ENCODE data around the gene EPB41L5. TPM values are rescaled to one million over a fixed set of nuclear protein-coding genes. Genes with fewer than 3 reads are reported as not detected.
A peak's percentile ranks its signal among the peaks of the same experiment; 100 is the strongest.

Gene EPB41L5
- total and polyA plus RNA-seq, 10 of the 15 experiments (the other 5 are each of a cell fraction or from before 2014, with no cell fraction given): 2.1 to 20.4 (median 8.2) TPM

DNA sequence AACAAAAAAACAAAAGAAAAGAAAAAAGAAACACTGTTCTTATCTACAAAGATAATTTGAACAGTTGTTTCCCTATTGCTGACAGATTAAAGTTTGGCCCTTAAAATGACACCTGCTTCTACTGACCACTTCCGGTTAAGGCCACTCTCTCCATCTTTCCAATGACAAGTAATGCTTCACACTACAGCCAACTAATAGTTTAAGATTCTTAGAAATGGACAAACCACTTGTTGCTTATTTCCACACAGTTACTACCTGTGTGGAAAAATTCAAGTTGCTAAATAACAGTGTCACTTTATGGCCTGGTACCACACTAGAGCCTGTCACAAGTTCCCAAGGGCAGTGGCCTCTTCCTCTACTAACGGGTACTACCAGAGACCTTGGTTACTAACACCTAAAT is 207.9 kb downstream of the EPB41L5 start (continued):
- TF ChIP-seq, protein P1, sequence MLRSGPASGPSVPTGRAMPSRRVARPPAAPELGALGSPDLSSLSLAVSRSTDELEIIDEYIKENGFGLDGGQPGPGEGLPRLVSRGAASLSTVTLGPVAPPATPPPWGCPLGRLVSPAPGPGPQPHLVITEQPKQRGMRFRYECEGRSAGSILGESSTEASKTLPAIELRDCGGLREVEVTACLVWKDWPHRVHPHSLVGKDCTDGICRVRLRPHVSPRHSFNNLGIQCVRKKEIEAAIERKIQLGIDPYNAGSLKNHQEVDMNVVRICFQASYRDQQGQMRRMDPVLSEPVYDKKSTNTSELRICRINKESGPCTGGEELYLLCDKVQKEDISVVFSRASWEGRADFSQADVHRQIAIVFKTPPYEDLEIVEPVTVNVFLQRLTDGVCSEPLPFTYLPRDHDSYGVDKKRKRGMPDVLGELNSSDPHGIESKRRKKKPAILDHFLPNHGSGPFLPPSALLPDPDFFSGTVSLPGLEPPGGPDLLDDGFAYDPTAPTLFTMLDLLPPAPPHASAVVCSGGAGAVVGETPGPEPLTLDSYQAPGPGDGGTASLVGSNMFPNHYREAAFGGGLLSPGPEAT (IDR thresholded peaks at IDR 0.05; ENCODE audit: low read depth): no peak
- TF ChIP-seq KLF5 (IDR thresholded peaks at IDR 0.05; ENCODE audit: partially characterized antibody): no peak
- no peak for TF ChIP-seq HDAC2 (IDR thresholded peaks at IDR 0.05)
- no peak for TF ChIP-seq CREM (IDR thresholded peaks at IDR 0.05; ENCODE audit: low read depth)
- no peak for TF ChIP-seq STAT1 (conservative IDR thresholded peaks at IDR 0.05)
- no peak for TF ChIP-seq TCF7 (IDR thresholded peaks at IDR 0.05; ENCODE audit: borderline replicate concordance)

DNA sequence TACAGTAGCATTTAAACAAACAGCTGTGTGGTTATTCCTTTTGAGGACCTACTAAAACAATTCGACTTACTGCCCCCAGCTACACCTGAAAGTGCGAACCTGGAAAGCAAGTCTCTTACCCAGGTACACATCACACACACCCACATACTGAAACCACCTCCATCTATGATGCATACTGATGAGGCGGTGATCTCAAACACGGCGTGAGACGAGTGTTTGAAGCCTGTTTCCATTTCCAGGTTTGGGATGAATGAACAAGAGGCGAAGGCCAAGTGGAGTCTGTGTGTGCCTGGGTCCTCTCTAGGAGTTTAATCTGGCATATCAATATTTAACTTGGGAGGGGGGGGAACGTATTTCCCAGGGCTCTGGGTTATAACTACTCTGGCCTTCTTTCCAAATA is 208.7 kb downstream of the EPB41L5 start:
- no TSS peak for BruUV-seq (replicated peaks)
- Histone ChIP-seq H3K9ac (ENCODE audit: control insufficient read depth, insufficient read depth, low read length) (no peak overlapping the region), H3K27ac (ENCODE audit: control insufficient read depth, insufficient read depth) (no peak overlapping the region), H3K79me2 (ENCODE audit: control insufficient read depth, insufficient read depth, low read length) (peaks cover 18% of the 10 kb centered on the region), H3K27me3 (replicated peaks in 1 of 2; ENCODE audit: control insufficient read depth in 2 of 2, insufficient read depth in 2 of 2, low read length in 1 of 2) (no peaks in the 10 kb centered on the region), H2AFZ (ENCODE audit: control insufficient read depth, low read depth, low read length) (no peak overlapping the region), H3K4me1 (ENCODE audit: control insufficient read depth, insufficient read depth, low read length) (peaks cover 22% of the 10 kb centered on the region), H3K4me3 (peak overlapping the region; percentile 81), H3K9me3 (replicated peaks; ENCODE audit: control insufficient read depth, insufficient read depth, low read length) (no peaks in the 10 kb centered on the region), H4K20me1 (ENCODE audit: control insufficient read depth, insufficient read depth) (no peaks in the 10 kb centered on the region), H3K4me2 (ENCODE audit: control insufficient read depth, insufficient read depth) (peak overlapping the region; percentile 61), H3K36me3 (ENCODE audit: control insufficient read depth in 2 of 2, insufficient read depth in 2 of 2, low read length in 1 of 2) (no peaks in the 10 kb centered on the region; a peak in 1 of 4 replicates)
- ChIA-PET CTCF (interaction anchor here (2.7 to 3.5 kb wide), 2 partner anchors 45 to 91 kb away, joined by 13 read pairs; no protein-coding TSS in a partner anchor), RAD21 (ENCODE audit: unreplicated experiment) (interaction anchor here (1.1 to 1.9 kb wide), 2 partner anchors 31 to 92 kb away, joined by 3 to 9 read pairs; partner anchors contain the start of gene RALB), POLR2A (interaction anchor here (1.9 kb wide), 1 partner anchor 10 kb away, joined by 17 read pairs; no protein-coding TSS in a partner anchor), SMC1A (ENCODE audit: uncharacterized antibody, unreplicated experiment) (interaction anchor here (0.9 to 1.9 kb wide), 3 partner anchors 10 to 791 kb away, joined by 3 to 9 read pairs (median 3); no protein-coding TSS in a partner anchor)
- ATAC-seq (no peak), FAIRE-seq (no peak), DNase-seq (ENCODE audit: low read depth, low spot score) (no peak)
- 95% methylated on average over 8 of the region's 8 CpGs for WGBS (ENCODE audit: insufficient coverage, insufficient replicate concordance, low lambda C conversion rate, missing lambda C conversion rate)
- in situ Hi-C loops (cut with MboI): loop anchor here (25.0 kb wide), 1 partner anchor 466 kb away; no protein-coding TSS in a partner anchor
- intact Hi-C loops (cut with micrococcal nuclease; ENCODE audit: unreplicated experiment): loop anchor here (2.0 kb wide), 1 partner anchor 89 kb away; no protein-coding TSS in a partner anchor
- TF ChIP-seq, protein P2, sequence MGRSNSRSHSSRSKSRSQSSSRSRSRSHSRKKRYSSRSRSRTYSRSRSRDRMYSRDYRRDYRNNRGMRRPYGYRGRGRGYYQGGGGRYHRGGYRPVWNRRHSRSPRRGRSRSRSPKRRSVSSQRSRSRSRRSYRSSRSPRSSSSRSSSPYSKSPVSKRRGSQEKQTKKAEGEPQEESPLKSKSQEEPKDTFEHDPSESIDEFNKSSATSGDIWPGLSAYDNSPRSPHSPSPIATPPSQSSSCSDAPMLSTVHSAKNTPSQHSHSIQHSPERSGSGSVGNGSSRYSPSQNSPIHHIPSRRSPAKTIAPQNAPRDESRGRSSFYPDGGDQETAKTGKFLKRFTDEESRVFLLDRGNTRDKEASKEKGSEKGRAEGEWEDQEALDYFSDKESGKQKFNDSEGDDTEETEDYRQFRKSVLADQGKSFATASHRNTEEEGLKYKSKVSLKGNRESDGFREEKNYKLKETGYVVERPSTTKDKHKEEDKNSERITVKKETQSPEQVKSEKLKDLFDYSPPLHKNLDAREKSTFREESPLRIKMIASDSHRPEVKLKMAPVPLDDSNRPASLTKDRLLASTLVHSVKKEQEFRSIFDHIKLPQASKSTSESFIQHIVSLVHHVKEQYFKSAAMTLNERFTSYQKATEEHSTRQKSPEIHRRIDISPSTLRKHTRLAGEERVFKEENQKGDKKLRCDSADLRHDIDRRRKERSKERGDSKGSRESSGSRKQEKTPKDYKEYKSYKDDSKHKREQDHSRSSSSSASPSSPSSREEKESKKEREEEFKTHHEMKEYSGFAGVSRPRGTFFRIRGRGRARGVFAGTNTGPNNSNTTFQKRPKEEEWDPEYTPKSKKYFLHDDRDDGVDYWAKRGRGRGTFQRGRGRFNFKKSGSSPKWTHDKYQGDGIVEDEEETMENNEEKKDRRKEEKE (IDR thresholded peaks at IDR 0.05): no peak
- no peak for TF ChIP-seq YY1 (IDR thresholded peaks at IDR 0.05; ENCODE audit: low read depth, low read length)
- no peak for TF ChIP-seq TCF12 (IDR thresholded peaks at IDR 0.05; ENCODE audit: low read depth, low read length)
- no peak for TF ChIP-seq NFIC (IDR thresholded peaks at IDR 0.05; ENCODE audit: low read depth, low read length)
- no peak for TF ChIP-seq SREBF2 (IDR thresholded peaks at IDR 0.05; ENCODE audit: low read length)
- TF ChIP-seq CBFB (IDR thresholded peaks at IDR 0.05; ENCODE audit: low read depth): no peak
- no peak for TF ChIP-seq ZNF24 (IDR thresholded peaks at IDR 0.05)
- TF ChIP-seq BRCA1 (IDR thresholded peaks at IDR 0.05; ENCODE audit: low read depth, low read length): no peak
- TF ChIP-seq FOXM1 (IDR thresholded peaks at IDR 0.05; ENCODE audit: low read depth, low read length): no peak
- TF ChIP-seq MYB (IDR thresholded peaks at IDR 0.05; ENCODE audit: borderline replicate concordance, low read depth, low read length): no peak
- TF ChIP-seq CBX3 (IDR thresholded peaks at IDR 0.05; ENCODE audit: borderline replicate concordance, low read depth): no peak
- TF ChIP-seq ATF7 (IDR thresholded peaks at IDR 0.05; ENCODE audit: low read depth): no peak
- TF ChIP-seq ZNF217 (IDR thresholded peaks at IDR 0.05): no peak

Measured in GM12878 (cell line).